NB4 (cell line): Measurements from ENCODE around the gene NTM.

Experiments used
- DNase-seq: peaks from one replicate; pipeline ENCODE4 v3.0.0; 2010; ENCODE audit warnings: low read depth
- H3K4me3 ChIP-seq: one replicate; pipeline ENCODE4 v1.5.1; 2011; ENCODE audit warnings: mild to moderate bottlenecking, low read depth, low read length, moderate library complexity
- MYC ChIP-seq: IDR thresholded peaks from 2 replicates; pipeline ENCODE4 v1.6.1; 2011; ENCODE audit warnings: low read depth, low read length
- POLR2A ChIP-seq: IDR thresholded peaks from 2 replicates; pipeline ENCODE4 v1.6.1; 2011; ENCODE audit warnings: mild to moderate bottlenecking; ENCODE audit not compliant: insufficient read length; ENCODE audit errors: extremely low read depth
- TF ChIP-seq, protein P1 (sequence below): IDR thresholded peaks from 2 replicates; pipeline ENCODE4 v1.6.1; 2011; ENCODE audit warnings: low read depth, low read length
- TF ChIP-seq, protein P2 (sequence below): IDR thresholded peaks from one replicate; pipeline ENCODE4 v1.5.1; 2012; ENCODE audit warnings: low read depth, low read length

Gene NTM

DNA sequence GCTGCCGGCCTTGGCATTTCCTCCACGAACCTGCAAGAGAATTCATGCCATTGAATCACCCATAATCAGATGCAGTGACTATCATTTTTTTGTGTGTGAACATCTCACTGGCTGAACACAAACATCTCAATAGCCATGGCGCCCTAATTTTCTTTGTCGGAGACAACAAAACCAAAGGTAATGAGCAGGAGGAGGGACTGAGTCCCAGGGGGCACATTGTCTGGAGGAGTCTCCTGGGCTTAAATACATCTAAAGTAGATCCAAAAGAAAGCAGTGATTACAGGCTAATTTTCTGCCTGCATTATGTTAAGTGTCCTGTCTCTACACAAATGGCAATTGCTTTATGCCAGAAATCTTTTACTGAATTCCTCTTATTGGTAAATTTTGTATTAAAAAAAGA is 113.5 kb downstream of the NTM start:
- TF ChIP-seq MYC, result no peak
- TF ChIP-seq, protein P1, sequence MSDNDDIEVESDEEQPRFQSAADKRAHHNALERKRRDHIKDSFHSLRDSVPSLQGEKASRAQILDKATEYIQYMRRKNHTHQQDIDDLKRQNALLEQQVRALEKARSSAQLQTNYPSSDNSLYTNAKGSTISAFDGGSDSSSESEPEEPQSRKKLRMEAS, result no peak
- TF ChIP-seq POLR2A, result no peak
- TF ChIP-seq, protein P2, sequence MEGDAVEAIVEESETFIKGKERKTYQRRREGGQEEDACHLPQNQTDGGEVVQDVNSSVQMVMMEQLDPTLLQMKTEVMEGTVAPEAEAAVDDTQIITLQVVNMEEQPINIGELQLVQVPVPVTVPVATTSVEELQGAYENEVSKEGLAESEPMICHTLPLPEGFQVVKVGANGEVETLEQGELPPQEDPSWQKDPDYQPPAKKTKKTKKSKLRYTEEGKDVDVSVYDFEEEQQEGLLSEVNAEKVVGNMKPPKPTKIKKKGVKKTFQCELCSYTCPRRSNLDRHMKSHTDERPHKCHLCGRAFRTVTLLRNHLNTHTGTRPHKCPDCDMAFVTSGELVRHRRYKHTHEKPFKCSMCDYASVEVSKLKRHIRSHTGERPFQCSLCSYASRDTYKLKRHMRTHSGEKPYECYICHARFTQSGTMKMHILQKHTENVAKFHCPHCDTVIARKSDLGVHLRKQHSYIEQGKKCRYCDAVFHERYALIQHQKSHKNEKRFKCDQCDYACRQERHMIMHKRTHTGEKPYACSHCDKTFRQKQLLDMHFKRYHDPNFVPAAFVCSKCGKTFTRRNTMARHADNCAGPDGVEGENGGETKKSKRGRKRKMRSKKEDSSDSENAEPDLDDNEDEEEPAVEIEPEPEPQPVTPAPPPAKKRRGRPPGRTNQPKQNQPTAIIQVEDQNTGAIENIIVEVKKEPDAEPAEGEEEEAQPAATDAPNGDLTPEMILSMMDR, result no peak
- no peak overlapping the region for H3K4me3 ChIP-seq
- no peak for DNase-seq

DNA sequence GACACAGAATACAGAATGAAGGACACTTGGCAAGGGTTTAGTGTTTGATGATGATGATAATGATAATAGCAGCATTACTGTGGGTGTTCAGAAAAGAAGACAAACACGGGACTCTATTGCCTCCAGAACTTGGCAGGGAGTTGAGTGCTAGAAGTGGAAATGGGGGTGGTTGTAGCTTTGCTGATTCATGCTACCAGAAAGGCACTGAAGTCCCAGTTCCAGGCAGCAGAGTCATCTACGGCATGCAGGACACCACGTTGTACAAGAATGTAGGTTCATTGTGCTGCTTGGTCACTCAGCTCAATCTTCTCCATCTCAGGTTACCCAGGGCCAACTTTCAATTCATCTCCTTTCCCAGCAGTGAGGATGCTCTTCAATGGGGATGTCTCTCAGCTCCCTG is 115.7 kb downstream of the NTM start:
- DNase-seq, result no peak
- H3K4me3 ChIP-seq, result no peak overlapping the region
- TF ChIP-seq POLR2A, result no peak
- TF ChIP-seq, protein P2, result no peak
- TF ChIP-seq MYC, result no peak
- TF ChIP-seq, protein P1, result no peak

DNA sequence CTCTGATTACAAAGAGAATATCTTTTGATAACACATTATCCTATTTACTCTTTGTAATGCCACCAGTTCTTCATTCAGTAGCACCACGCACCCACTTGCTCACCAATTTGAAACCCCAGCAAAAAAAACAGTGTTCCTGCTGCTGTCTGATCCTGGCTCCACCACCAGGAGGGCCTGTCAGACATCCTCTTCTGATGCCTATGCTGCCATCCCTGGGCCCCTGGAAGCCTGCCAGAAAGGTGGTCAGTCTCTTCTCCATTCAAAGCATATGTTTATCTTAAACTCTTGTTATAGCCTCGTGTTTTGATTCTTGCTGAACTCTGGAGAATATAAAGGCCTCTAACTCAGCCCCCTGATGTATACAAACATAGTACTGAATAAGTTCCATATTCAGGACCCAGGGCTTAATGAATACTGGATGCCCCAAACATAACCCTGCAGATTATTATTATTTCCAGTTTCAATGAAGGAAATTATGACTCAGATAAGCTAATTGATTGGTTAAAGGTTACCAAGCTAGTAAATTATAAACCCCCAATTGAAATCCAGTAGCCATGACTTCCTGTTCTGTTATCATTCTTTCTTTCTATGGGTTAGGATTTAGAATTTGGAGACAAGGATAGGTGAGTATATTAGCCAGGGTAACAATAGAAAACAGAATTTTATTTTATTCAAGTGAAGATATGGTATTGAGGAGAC is 116.7 kb downstream of the NTM start:
- DNase-seq, result no peak
- no peak overlapping the region for H3K4me3 ChIP-seq
- TF ChIP-seq POLR2A, result no peak
- TF ChIP-seq MYC, result no peak
- TF ChIP-seq, protein P2, result no peak
- TF ChIP-seq, protein P1, result no peak

DNA sequence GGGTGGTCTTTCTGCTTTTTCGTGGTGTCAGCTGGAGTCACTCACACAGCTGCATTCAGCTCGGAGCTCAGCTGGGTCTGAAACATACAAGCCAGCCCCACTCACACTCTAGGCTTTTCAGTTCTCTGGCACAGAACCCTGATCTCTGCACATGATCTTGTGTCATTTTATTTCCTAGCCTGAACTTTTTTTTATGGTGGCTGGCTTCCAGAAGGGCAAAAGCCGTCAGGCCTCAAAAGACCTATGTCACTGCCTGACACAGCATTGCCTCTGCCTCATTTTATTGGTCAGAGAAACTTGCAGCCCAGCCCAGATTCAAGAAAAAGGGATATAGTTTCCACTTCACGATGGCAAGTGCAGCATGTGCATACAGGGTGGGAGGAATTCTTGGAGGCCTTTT is 117.8 kb downstream of the NTM start:
- no peak for DNase-seq
- H3K4me3 ChIP-seq, result no peak overlapping the region
- TF ChIP-seq MYC, result no peak
- TF ChIP-seq, protein P1, result no peak
- TF ChIP-seq POLR2A, result no peak
- TF ChIP-seq, protein P2, result no peak

DNA sequence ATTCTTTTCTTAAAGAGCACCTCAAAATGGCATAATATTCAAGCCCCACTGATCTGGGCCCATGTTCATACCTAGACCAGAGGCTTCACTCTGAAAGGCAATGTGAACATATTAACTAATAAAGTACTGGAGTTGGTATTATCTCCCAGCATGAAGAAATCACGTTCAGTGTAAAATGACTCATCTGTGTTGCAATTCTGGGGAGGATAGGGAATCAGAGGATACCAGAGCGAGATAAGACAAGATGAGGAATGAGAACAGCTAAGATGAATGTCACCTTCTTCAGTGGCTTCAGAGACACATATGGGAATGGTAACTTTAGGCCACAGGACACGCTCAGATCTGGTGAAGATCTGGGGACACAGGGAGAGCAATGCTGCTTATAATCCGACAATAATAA is 121.1 kb downstream of the NTM start:
- no peak overlapping the region for H3K4me3 ChIP-seq
- DNase-seq, result peak; percentile 25
- TF ChIP-seq POLR2A (no peak), MYC (no peak)
- TF ChIP-seq, protein P2, result no peak
- TF ChIP-seq, protein P1, result no peak
